CD4-positive, alpha-beta T cell treated with Interferon gamma for 1 hour (primary cell): ENCODE data around the gene OR9A2.

ENCODE experiments used
- DNase-seq: peaks from one replicate; pipeline ENCODE4 v3.0.0-alpha.2; 2020

Gene OR9A2, protein sequence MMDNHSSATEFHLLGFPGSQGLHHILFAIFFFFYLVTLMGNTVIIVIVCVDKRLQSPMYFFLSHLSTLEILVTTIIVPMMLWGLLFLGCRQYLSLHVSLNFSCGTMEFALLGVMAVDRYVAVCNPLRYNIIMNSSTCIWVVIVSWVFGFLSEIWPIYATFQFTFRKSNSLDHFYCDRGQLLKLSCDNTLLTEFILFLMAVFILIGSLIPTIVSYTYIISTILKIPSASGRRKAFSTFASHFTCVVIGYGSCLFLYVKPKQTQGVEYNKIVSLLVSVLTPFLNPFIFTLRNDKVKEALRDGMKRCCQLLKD

DNA sequence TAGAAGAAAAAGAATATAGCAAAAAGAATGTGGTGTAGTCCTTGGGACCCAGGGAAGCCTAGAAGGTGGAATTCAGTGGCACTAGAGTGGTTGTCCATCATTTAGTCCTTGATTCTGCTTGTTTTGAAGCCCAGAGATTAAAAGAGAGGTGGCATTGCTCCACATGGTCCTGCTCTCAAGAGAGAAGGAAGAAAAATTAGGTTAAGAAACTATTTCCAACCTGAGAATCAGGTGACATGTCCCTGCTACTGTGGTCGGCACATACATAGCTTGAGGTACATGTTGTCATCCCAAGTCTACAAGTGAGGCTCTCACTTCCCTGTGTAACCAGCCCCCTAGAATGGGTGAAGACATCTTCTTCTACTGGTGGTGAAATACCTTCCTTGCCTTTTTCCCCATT is at the start of gene OR9A2:
Gene OR9A2, minus strand, starts transcription at position 101 of the 400 bp plus-strand sequence. Its CDS starts 0 bp downstream, at position 101.
- no peak for DNase-seq

DNA sequence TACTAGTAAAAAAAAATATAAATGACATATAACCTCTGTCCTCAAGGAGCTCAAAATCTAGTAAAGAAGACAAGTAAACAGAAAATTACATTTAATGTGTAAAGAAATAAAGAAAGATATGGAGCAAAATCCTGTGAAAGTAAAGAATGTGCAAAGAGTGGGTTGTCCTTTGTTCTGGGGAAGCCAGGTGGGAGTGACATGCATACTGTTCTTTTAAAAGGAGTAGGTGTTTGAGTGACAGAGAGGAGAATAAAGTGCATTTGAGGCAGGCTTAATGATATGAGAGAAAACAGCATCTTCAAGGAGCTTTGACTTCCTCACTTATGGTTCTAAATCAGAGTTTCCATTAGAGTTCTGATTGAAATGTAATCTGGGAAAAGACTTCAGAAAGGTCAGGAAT is 47.2 kb upstream of the OR9A2 start:
- DNase-seq = no peak

DNA sequence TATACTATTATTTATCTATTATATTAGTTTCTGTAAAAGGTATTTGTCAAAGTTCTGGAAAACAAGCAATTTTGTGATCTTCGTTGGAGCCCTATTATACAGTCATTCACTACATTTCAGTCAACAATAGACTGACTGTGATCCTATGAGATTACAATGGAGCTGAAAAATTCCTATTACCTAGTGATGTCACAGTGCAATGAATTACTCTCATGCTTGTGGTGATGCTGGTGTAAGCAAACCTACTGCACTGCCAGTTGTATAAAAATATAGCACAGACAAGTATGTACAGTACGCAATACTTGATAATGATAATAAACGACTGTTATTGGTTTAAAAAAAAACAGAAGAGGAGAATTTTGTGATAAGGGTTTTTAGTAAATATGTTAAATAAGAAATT is 46.6 kb upstream of the OR9A2 start:
- no peak for DNase-seq

DNA sequence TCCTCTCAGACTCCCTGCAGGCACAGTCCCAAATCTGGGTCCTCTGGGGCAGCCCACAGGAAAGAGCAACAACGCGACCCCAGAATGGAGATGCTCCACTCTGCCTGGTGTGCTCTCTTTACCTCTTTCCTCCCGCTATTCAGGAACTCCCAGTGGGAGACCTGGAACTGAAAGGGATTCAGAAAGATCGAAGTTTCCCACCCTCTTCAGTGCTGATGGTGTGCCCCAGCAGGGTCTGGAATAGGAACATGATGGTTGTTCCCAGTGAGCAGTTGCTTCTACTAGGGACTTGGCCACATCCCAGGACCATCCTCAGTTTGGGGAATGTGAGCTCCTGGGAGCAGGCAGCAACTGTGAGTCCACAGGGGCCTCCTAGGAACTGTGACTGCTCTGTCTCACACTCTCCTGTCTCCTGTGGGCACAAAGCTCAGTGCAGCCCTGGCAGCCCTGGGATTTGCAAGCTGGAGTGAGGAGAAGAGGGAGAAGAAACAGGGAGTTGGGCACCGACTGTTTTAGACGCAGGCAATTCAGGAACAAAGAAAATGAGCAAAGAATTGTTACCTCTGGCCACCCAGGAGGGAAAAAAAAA is 43.1 kb upstream of the OR9A2 start:
- DNase-seq = no peak

DNA sequence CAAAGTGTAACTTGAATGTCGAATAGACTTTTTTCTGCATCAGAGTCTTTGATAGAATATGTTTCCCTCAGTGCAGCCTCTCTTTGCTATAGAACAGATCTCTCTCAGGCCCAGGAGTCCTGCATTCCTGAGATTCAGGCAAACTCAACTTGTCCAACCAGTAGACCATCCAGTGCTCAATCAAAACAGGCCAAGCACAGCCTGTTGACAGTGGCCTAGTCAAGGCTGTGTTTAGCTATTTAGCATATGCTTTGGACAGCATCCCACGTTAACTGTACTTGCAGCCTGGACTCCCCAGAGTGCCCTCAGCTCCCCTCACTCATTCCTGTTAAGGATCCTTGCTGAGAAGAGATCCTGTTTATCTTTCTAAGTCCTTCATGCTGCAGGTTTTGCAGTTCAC is 41.5 kb upstream of the OR9A2 start:
- no peak for DNase-seq

DNA sequence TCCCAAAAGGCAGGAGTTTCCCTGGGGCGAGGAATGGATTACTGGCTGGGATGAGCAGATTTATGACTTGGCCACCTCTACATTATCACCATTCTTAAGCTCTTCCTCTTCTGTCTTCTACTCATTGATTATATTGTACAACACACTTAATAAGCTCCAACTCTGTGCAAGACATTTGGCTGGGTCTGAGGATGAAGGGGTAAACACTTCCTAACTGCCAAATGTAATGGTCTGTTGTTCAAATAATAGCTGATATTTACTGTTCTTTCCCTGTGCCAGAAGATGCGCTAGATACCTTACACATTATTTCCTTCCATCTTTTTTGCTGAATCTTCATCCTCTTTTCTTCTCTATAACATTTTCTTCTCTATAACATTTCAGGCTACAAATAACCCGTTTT is 36.8 kb upstream of the OR9A2 start:
- no peak for DNase-seq

DNA sequence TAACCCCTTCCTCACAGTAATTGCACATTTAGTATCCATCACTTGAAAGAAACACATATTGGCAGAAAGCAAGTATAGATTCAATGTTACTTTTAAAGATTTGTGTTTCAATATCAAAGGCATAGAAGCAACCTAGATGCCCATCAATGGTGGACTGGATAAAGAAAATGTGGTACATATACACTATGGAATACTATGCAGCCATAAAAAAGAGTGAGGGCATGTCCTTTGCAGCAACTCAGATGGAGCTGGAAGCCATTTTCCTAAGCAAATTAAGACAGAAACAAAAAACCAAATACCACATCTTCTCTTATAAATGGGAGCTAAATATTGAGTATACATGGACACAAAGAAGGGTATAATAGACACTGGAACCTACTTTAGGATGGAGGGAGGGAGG is 28.8 kb upstream of the OR9A2 start:
- no peak for DNase-seq

DNA sequence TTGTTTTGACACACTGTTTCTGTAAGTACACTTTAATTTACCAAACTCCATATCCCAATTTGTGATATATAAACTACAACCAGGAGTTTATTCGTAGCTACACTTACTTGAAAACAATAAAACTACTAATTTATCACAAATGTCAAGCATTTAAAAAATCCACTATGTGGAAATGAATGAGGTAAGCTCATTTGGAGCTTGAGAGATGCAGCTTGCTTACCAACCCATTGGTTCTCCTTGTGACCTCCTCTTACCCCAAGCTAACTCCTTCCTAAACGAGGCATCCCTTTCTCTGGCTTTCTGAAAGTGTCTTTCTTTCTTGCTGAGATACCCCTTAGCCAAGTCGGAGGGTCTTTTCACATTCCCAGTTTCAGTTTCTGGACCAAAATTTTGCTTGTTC is 27.7 kb upstream of the OR9A2 start:
- no peak for DNase-seq

DNA sequence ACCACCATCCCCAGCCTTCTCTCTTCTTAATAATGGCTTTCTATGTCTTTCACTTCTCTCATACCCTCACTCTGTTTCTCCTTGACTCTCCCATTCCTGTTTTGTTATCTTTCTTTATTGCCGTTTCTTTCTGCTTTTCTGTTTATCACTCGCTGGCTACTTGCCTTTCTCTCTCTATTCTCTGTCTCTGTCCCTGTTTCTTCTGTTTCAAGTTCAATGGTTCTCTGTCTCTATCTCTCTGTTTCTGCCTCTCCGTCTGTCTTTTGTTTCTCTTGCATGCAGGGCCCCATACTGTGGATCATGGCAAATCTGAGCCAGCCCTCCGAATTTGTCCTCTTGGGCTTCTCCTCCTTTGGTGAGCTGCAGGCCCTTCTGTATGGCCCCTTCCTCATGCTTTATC is 25.1 kb upstream of the OR9A2 start, which contains the start of gene OR6V1:
Gene OR6V1, plus strand, starts transcription at position 301 of the 400 bp plus-strand sequence. Its CDS starts 0 bp downstream, at position 301.
- no peak for DNase-seq

DNA sequence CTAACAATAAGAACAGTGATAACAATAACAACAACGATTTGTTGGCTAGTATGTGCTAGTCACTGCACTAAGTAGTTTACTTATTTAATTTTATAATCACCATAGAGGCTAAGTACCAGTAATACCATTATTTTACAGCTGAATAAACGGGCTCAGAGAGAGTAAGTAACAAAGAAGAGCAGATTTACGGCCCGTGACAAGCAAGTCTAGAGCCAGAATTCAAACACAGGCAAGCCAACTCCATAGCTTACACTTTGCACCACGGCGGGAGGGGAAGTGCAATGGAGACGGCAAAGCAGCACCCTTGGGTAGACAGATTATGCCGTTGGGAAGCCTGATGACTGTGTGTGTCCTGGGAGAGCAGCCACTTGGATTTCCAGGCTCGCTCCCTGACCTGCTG is 24.0 kb upstream of the OR9A2 start:
- no peak for DNase-seq

DNA sequence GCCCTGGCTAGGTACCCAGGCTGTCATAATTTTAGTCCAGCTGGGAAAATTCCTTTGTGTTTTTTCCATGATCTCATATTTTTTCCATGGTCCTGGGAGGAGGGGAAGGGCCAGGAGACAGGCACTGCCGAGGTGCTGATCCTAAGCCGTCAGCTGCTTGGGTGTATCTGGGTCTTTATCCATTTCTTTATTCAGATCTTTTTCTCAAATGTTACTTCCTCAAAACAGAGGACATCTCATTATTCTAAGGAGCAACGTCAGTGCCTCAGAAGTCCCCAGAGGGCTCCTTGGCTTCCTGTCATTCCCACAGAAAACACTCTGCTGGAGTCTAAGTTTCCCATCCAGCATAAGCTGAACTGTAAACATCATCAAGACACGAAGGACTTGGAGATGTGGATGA is 22.4 kb upstream of the OR9A2 start:
- DNase-seq = no peak

DNA sequence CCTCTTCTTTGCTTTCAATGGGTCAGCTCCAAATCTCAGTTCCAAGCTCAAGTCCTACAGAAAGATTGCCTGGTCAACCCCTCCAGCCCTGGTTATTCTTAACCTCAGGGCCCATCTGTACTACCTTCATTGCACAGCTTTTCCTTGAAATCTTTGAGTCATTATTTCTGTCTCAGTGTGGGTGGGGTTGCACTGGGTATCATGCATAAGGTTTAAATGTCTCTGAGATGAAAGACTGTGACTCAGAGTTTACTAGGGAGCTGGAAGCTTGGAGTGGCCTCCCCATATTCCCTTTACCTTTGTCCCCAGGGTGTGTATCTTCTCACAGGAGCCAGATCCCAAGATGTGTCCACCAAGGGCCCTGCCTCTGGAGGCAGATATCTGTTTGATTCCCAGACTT is 21.9 kb upstream of the OR9A2 start:
- DNase-seq = no peak

DNA sequence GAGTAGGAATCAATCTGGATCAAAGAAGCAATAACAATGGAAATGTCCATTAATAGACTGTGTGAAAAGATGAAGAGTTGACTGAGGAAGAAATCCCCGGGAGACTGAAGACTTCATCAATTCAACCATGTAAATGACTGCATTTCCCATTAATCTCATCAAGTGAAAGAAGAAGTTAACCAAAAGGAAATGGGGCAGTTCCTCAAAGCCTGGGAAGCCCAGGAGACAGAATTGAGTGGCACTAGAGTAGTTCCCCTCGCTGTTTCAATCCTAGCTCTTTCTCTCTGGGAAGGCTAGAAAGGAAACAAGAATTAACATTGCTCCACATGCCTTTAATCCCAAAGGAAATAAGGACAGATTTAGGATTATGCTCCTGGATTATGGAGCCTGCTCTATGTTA is 20.4 kb upstream of the OR9A2 start:
- no peak for DNase-seq

DNA sequence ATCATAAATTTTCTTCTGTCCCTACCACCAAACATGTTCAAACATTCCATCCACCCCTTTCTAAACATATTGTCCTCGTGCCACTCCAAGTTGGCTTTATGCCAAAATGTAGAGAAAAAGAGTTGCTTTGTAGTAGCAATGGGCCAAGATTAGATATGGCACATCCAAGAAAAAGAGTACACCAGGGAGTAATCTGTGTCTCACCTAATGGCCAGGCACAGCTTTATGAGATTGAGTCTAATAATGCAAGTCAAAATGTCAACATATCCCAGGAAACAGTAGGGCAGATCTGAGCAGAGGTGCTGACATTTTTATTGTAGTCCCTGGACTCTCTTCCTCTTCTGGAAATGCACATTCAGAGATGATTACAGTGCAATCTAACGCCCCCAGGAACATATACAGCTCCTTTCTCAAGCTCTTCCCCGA is 19.5 kb upstream of the OR9A2 start:
- DNase-seq = no peak

DNA sequence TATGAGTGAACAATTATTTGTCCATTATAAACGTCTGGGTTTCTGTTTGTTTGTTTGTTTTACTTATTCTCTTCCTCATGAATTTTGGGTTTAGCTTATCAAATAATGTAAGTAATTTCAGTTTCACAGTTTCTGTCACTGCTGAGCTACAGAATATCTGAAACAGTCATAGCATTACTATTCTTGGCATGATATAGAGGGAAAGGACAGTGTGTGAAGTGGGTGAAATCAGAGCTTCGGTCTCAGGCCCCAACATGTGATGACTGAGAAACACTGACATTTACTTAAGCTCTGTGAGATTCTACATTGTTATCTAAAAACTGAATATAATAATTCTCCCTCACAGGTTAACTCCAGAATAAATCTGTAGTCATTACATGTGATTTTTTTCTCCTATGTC is 16.5 kb upstream of the OR9A2 start:
- no peak for DNase-seq

DNA sequence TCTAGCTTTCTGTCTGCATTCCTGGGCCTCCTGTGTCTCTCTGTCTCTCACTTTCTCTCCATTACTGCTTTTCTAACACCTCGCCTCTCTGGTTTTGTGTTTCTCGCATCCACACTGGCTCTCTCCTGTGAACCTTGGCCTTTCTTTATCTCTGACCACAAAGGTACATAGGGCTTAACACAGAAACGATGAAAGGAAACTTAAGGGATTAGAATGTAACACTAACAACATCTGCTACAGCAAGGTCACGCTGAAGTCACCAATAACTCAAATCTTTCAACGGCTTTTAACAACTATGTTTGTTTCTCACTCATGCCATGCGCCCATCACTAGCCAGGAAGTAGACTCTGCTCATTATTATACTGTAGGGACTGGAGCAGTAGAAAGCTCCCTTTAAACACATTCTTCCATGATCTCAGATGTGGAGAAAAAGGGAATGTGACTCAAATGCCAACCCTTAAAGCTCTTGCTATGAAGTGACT is 15.9 kb upstream of the OR9A2 start:
- no peak for DNase-seq

DNA sequence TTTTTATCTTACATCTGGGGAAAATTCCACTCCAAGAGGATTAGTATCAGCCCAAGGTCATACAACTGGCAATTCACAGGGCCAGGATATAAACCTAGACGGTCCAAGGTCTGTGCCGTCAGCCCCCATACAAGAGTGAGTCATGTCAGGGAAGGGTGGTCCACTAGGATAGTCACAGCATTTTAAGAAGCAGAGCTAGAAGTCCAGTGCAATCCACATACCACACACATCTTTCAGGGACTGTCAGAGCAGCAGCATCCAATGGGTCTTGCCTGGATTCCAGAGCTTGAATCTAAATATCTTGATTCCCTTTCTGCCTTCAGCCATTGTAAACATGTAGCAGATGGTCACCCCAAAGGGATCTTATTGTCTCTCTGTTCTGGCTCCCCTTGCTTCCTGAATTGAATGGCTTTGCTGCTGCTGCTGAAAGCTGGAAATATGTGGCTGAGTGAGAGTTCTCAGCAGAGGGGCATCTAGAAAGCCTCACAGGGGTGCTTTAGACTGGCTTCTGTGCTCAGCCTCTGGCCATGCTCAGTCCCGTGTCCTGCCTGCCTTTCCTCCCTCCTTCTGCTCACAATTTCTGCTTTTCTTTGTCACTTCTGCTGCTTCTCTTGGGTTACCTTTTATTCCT is 15.3 kb upstream of the OR9A2 start:
- no peak for DNase-seq

DNA sequence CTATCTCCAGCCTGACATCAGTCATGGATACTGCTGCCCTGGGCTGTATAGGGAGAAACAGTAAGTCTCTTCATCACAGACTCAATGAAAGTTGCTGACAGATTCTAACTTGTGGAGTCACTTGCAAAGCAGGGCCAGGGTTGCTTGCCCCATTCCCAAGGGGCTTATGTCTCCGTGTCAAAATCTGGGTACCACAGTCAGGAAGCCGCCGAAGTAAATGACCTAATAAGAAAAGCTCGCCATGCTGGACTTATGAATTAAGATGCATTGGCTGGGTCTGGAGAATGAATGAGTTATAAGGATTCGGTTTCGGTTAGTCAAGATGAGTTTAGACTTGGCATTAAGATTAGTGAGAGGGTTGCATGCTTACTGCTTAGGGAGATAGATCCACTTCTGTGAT is 14.4 kb upstream of the OR9A2 start:
- no peak for DNase-seq

DNA sequence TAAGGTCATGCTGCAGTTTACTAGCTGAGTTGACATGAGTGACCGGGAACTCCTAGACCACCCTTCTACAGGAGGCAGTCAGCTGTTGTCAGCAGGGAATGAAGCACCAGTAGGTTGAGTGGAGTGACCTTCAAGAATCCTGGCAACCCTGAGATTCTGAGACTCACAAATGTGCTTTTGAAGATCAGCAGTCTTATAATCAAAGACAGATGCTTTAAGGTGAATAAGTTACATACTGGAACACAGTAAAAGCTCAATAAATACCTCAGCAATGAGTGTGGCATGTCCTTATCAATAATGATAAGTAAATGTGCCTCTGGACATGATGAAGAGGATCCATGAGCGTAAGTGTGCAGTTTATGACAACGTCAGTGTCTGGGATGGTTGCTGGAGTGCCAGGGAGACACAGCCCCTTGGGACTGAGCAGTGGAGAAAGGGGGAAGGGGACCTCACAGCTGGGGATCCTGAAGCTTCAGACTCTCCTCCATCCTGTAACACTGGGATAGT is 13.3 kb upstream of the OR9A2 start:
- no peak for DNase-seq

DNA sequence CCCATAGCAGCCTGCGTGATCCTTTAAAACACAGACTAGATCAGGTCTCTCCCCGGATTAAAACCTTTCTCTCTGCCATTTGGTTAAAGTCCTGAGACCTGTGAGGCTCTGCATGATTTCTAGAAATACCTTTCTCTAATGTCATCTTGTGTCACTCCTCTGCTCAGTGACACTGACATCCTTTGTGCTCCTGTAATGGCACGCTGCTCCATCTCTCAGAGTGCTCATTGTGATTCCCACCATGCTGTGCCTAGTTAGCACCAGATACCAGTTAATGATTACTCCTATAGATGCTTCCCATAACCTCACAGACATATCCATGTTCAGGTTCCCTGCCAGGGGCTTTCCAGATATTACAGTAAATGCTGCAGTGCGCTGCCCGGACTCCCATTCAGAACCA is 11.7 kb upstream of the OR9A2 start:
- no peak for DNase-seq

DNA sequence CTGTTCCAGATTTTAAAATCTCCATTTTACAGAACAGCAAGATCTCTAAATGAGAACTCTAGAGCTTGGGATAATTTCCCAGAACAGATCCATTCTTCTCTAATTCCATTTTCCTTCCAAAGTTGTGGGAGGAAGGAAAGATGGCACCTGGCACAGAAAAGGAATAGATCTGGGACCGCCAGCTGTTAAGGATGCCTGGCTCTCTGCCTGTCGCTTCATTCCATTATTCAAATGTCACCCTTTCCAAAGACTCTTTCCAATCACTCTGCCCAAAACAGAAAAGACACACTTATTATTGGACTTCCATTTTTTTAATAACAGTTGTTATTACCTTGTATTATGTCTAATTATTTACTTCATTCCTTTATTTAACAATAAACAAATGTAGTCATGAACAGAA is 751 bp upstream of the OR9A2 start:
- DNase-seq = no peak

DNA sequence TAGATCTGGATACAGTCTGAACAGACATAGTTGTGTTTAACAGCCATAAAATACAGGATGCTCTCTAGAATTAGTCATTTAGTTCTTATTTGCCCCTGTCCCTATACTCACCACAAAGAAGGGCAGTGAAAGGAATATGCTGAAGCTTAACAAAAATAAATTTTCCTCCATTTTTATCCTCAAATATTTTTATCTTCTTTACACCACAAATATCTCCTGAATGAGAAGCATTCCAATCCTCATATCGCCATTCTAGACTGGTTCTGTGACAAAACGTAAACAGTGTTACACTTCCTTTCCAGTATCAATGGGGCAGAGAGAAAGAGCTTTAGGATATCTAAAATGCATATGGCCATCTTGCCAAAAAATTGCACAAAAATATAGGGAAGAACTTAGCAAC is 1.6 kb downstream of the OR9A2 start:
- no peak for DNase-seq

DNA sequence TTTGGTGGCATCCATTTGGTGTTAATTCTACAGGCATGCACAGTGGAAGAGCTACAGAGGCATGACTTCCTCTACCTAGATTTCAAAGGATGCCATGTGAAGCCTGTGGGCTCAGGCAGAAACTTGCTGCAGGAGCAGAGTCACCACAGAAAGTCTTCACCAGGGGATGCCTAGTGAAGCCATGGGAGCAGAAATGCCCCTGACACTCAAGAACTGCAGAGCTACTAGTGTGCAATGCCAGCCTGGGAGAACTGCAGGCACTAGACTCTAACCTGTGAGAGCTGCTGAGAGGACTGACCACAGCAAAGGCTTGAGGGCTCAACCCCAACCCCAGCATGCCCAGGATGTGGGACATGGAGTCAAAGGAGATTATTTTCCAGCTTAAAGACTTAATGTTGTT is 3.9 kb downstream of the OR9A2 start:
- DNase-seq = no peak

DNA sequence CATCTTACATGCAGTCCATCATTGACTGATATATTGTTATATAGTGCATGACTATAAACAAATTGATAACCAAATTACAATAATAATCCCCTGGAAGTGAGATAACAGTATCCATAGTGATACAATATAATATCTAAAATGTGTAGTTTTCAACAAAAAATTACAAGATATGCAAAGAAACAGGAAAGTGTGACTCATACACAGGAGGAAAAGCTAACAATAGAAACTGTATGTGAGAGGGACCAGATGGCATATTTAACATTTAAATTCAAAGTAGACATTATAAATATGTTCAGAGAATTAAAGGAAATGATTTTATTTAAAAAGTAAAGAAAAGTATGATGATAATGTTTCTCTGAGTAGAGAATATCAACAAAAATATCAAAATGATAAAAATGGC is 8.0 kb downstream of the OR9A2 start:
- DNase-seq = no peak
